HG02763 (cell line): ENCODE results near the gene TIMM44.
"Not testable (repeated sequence)": the region's sequence is repeated elsewhere in the genome, so short reads cannot be mapped to it uniquely, and the experiment has no call there.

ENCODE experiments used
- ATAC-seq: cut with Tn5 transposase; IDR thresholded peaks from one replicate; pipeline ENCODE4 v1.9.1; 2021; ENCODE audit warnings: mild to moderate bottlenecking, moderate library complexity; ENCODE audit not compliant: unreplicated experiment

The TIMM44 gene

GRCh38 chr19:7902796-7903243, 40.6 kb downstream of the TIMM44 start:
- no peak for ATAC-seq

DNA sequence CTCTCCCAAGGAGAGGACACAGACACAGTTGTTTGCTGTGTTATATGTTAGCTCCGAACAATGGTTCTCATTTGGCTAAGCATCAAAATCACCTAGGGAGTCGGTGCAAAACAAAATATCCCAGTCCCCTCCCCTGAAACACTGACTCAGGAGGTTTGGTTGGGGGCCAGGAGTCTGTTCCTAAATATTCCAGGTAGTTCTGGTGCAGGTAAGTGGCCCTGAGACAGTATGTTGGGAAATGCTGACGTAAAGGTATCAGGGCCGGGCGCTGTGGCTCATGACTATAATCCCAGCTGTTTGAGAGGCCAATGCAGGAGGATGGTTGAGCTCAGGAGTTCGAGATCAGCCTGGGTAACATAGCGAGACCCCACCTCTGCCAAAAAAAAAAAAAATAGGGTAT, 42.1 kb downstream of the TIMM44 start:
- ATAC-seq, result no peak

- no peak for ATAC-seq
Observed at GRCh38 chr19:7900931-7901330, 42.5 kb downstream of the TIMM44 start.

DNA sequence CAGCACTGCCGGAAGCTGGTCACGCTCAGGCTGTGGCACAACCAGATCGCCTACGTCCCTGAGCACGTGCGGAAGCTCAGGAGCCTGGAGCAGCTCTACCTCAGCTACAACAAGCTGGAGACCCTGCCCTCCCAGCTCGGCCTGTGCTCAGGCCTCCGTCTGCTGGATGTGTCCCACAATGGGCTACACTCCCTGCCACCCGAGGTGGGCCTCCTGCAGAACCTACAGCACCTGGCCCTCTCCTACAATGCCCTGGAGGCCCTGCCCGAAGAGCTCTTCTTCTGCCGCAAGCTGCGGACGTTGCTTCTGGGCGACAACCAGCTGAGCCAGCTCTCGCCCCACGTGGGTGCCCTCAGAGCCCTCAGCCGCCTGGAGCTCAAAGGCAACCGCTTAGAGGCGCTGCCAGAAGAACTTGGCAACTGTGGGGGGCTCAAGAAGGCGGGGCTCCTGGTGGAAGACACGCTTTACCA, 43.0 kb downstream of the TIMM44 start:
- no peak for ATAC-seq

DNA sequence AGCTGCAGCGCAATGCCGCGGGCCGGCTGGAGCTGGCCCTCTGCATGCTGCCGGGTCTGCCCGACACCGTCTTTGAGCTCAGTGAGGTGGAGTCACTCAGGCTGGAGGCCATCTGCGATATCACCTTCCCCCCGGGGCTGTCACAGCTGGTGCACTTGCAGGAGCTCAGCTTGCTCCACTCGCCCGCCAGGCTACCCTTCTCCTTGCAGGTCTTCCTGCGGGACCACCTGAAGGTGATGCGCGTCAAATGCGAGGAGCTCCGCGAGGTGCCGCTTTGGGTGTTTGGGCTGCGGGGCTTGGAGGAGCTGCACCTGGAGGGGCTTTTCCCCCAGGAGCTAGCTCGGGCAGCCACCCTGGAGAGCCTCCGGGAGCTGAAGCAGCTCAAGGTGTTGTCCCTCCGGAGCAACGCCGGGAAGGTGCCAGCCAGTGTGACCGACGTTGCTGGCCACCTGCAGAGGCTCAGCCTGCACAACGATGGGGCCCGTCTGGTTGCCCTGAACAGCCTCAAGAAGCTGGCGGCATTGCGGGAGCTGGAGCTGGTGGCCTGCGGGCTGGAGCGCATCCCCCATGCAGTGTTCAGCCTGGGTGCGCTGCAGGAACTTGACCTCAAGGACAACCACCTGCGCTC, 43.6 kb downstream of the TIMM44 start:
- ATAC-seq, result no peak

- no peak for ATAC-seq
Observed at GRCh38 chr19:7898967-7899366, 44.5 kb downstream of the TIMM44 start.

DNA sequence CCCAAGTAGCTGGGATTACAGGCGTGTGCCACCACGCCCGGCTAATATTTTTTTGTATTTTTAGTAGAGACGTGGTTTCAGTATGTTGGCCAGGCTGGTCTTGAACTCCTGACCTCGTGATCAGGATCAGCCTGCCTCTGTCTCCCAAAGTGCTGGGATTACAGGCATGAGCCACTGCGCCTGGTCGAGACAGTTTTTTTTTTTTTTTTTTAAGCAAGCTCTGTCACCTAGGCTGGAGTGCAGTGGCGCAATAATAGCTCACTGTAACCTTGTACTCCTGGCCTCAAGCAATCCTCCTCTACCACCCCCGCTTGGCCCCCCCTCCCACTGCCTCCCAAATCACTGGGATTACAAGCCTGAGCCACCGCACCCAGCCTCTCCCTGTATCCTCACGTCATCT, 46.2 kb downstream of the TIMM44 start:
- no peak for ATAC-seq

GRCh38 chr19:7895565-7895964, 47.9 kb downstream of the TIMM44 start:
- no peak for ATAC-seq

- ATAC-seq, result no peak
Observed at GRCh38 chr19:7894612-7895309, 48.7 kb downstream of the TIMM44 start.

- ATAC-seq, result not testable (repeated sequence)
Observed at GRCh38 chr19:7893362-7894101, 49.9 kb downstream of the TIMM44 start.

DNA sequence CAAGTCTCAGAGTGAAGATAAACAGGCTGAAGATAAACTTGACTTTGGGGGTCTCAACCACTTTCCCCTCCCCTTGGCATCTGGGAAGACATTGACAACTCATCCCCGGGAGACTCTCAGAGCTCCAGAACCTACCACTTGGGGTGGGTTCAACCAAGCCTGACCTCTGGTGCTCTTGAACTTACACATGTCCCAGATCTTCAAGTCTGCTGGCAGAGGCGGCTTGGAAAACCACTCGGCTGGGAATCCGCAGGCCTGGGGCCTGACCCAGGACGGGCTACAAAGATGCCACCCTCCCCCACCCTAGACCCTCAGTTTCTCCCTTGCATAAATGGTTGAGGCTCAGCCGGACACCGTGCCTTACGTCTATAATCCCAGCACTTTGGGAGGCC, 54.6 kb downstream of the TIMM44 start:
- no peak for ATAC-seq

GRCh38 chr19:7888145-7888825, 55.2 kb downstream of the TIMM44 start, which contains the start of gene LRRC8E:
LRRC8E (plus strand) TSS chr19:7888510; CDS start chr19:7895604, 7,094 bp downstream.
- ATAC-seq, result no peak

DNA sequence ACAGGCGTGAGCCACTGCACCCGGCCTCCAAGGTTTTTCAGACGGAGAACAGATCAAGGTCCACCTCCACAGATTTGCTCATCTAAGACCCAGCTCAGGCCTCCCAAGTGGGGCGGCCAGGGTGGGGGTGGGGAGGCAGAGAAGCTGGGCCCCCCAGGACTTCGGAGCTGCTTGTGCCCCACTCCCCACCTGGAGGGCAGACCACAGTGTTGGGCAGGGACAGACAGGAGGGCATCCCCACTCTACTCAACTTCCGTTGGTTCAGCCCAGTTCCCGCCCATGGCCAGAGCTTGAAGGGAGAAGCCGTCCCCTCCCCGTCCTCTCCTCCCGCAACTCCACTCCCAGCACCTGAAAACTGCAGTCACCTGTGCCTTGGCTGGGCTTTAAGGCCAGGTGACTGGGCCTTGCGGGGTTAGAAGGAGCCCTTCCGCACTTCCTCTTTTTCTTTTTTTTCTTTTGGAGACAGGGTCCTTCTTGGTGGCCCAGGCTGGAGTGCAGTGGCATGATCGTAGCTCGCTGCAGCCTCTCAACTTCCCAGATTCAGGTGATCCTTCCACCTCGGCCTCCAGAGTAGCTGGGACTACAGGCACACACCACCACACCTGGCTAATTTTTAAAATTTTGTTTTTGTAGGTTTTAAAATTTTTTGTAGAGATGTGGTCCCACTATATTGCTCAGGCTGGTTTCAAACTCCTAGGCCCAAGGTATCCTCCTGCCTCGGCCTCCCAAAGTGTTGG, 55.9 kb downstream of the TIMM44 start:
- ATAC-seq, result no peak

DNA sequence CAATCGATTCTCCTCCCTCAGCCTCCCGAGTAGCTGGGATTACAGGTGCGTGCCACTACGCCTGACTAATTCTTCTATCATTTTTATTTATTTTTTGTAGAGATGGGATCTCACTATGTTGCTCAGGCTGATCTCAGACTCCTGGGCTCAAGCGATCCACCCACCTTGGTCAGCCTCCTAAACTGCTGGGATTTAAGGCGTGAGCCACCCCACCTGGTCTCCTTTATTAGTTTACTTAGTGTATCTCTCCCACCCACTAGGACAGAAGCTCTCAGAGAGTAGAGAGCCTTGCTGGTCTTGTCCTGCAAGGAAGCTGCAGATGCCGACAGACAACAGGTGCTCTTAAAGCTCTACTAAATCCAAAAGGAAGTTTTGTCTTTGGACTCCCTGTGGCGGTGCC, 57.6 kb downstream of the TIMM44 start:
- no peak for ATAC-seq

DNA sequence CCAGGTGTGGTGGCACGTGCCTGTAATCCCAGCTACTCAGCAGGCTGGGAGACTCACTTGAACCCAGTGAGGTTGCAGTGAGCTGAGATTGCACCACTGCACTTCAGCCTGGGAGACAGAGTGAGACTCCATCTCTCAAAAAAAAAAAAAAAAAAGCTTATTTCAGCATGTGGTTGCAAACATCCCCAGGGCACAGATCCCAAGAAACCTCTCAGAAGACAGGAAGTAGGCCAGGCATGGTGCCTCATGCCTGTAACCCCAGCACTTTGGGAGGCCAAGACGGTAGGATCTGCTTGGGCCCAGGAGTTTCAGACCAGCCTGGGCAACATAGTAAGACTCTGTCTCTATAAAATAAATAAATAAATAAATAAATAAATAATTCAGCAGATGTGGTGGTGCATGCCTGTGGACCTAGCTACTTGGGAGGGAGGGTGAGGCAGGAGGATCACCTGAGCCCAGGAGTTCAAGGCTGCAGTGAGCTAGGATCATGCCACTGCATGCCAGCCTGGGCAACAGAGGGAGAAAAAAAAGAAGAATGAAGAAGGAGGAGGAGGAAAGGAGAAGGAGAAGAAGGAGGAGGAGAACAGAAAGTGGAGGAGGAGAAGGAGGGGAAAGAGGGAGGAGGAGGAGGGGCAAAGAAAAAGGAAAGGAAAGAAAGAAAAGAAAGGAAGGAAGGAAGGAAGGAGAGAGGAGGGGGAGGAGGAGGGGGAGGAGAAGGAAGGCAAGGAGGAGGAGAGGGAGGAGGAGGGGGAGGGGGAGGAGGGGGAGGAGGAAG, 59.5 kb downstream of the TIMM44 start:
- ATAC-seq, result no peak

- ATAC-seq, result no peak
Observed at GRCh38 chr19:7883105-7883504, 60.4 kb downstream of the TIMM44 start.

DNA sequence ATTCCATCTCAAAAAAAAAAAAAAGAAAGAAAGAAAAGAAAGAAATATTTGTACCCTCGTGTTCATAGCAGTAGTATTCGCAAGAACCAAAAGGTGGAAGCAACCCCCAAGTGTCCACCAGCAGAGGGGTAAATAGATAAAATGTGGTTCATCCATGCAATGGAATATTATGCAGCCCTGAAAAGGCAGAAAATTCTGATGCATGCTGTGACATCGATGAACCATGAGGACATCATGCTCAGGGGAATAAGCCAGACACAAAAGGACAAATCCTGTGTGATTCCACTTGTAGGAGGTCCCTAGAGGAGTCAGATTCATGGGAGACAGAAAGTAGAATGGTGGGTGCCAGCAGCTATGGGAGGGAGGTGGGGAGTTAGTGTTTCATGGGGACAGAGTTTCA, 61.6 kb downstream of the TIMM44 start:
- no peak for ATAC-seq

GRCh38 chr19:7879836-7880235, 63.6 kb downstream of the TIMM44 start:
- ATAC-seq, result no peak

GRCh38 chr19:7879111-7879807, 64.2 kb downstream of the TIMM44 start:
- ATAC-seq, result no peak
